ENCODE results near the gene ZNF57. TPM values are rescaled to one million over a fixed set of nuclear protein-coding genes. Genes with fewer than 3 reads are reported as not detected.

Gene ZNF57
- total and polyA plus RNA-seq, 2 experiments from 2014 or later: 6.4 to 10.8 TPM

GRCh38 chr19:2926341-2927031, 25.8 kb downstream of the ZNF57 start:
- H3K36me3 ChIP-seq (ENCODE audit: insufficient read depth): no peaks in the 10 kb centered on the region; the same call in 1 of the 2 replicates
- peaks cover 10% of the 10 kb centered on the region for H3K27me3 Mint-ChIP-seq (ENCODE audit: insufficient read depth, low read depth, poor library complexity)
- H3K4me1 Mint-ChIP-seq: peaks cover 5% of the 10 kb centered on the region; the same call in 1 of the 3 replicates
- peaks cover 26% of the 10 kb centered on the region for H3K36me3 Mint-ChIP-seq (ENCODE audit: low read depth)
- DNase-seq (ENCODE audit: low spot score): peak; percentile 55
- no peaks in the 10 kb centered on the region for H4K20me1 ChIP-seq (replicated peaks; ENCODE audit: insufficient read depth)
- H3K27me3 ChIP-seq (ENCODE audit: insufficient read depth): no peaks in the 10 kb centered on the region
- H3K27ac Mint-ChIP-seq: no peak overlapping the region
- no peaks in the 10 kb centered on the region for H3K9me2 ChIP-seq (ENCODE audit: insufficient read depth)
- H3K4me2 ChIP-seq: no peak overlapping the region
- H3F3A ChIP-seq (replicated peaks; ENCODE audit: low read depth): no peaks in the 10 kb centered on the region
- H3K79me2 ChIP-seq (replicated peaks; ENCODE audit: insufficient read depth): no peaks in the 10 kb centered on the region
- H2AFZ ChIP-seq: no peak overlapping the region
- ATAC-seq: no peak
- H3K4me3 ChIP-seq: no peak overlapping the region
- no peak overlapping the region for H3K27ac ChIP-seq (ENCODE audit: low read depth)
- TF ChIP-seq, protein P1, sequence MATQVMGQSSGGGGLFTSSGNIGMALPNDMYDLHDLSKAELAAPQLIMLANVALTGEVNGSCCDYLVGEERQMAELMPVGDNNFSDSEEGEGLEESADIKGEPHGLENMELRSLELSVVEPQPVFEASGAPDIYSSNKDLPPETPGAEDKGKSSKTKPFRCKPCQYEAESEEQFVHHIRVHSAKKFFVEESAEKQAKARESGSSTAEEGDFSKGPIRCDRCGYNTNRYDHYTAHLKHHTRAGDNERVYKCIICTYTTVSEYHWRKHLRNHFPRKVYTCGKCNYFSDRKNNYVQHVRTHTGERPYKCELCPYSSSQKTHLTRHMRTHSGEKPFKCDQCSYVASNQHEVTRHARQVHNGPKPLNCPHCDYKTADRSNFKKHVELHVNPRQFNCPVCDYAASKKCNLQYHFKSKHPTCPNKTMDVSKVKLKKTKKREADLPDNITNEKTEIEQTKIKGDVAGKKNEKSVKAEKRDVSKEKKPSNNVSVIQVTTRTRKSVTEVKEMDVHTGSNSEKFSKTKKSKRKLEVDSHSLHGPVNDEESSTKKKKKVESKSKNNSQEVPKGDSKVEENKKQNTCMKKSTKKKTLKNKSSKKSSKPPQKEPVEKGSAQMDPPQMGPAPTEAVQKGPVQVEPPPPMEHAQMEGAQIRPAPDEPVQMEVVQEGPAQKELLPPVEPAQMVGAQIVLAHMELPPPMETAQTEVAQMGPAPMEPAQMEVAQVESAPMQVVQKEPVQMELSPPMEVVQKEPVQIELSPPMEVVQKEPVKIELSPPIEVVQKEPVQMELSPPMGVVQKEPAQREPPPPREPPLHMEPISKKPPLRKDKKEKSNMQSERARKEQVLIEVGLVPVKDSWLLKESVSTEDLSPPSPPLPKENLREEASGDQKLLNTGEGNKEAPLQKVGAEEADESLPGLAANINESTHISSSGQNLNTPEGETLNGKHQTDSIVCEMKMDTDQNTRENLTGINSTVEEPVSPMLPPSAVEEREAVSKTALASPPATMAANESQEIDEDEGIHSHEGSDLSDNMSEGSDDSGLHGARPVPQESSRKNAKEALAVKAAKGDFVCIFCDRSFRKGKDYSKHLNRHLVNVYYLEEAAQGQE (IDR thresholded peaks at IDR 0.05; ENCODE audit: unreplicated experiment): no peak
- TF ChIP-seq, protein P2, sequence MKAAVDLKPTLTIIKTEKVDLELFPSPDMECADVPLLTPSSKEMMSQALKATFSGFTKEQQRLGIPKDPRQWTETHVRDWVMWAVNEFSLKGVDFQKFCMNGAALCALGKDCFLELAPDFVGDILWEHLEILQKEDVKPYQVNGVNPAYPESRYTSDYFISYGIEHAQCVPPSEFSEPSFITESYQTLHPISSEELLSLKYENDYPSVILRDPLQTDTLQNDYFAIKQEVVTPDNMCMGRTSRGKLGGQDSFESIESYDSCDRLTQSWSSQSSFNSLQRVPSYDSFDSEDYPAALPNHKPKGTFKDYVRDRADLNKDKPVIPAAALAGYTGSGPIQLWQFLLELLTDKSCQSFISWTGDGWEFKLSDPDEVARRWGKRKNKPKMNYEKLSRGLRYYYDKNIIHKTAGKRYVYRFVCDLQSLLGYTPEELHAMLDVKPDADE (IDR thresholded peaks at IDR 0.05): no peak
- TF ChIP-seq NANOG (IDR thresholded peaks at IDR 0.05; ENCODE audit: borderline replicate concordance): no peak
- TF ChIP-seq POLR2AphosphoS5 (IDR thresholded peaks at IDR 0.05; ENCODE audit: low read depth): no peak
- TF ChIP-seq ZNF114 (CRISPR knock-in tag; IDR thresholded peaks at IDR 0.05): no peak
- TF ChIP-seq EZH2phosphoT487 (IDR thresholded peaks at IDR 0.05; ENCODE audit: unreplicated experiment): no peak
- TF ChIP-seq, protein P3, sequence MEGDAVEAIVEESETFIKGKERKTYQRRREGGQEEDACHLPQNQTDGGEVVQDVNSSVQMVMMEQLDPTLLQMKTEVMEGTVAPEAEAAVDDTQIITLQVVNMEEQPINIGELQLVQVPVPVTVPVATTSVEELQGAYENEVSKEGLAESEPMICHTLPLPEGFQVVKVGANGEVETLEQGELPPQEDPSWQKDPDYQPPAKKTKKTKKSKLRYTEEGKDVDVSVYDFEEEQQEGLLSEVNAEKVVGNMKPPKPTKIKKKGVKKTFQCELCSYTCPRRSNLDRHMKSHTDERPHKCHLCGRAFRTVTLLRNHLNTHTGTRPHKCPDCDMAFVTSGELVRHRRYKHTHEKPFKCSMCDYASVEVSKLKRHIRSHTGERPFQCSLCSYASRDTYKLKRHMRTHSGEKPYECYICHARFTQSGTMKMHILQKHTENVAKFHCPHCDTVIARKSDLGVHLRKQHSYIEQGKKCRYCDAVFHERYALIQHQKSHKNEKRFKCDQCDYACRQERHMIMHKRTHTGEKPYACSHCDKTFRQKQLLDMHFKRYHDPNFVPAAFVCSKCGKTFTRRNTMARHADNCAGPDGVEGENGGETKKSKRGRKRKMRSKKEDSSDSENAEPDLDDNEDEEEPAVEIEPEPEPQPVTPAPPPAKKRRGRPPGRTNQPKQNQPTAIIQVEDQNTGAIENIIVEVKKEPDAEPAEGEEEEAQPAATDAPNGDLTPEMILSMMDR (conservative IDR thresholded peaks at IDR 0.05; ENCODE audit: low read depth in 2 of 2): no peak
- no peak for TF ChIP-seq STAT1 (IDR thresholded peaks at IDR 0.05; ENCODE audit: unreplicated experiment)
- no peak for TF ChIP-seq EZH2 (IDR thresholded peaks at IDR 0.05; ENCODE audit: low read depth, unreplicated experiment)
- TF ChIP-seq ZNF462 (CRISPR knock-in tag; IDR thresholded peaks at IDR 0.05): no peak
- no peak for TF ChIP-seq CREB1 (CRISPR knock-in tag; IDR thresholded peaks at IDR 0.05; ENCODE audit: low read depth)
- TF ChIP-seq ZNF331 (CRISPR knock-in tag; IDR thresholded peaks at IDR 0.05; ENCODE audit: low read depth): no peak
- TF ChIP-seq JUNB (IDR thresholded peaks at IDR 0.05; ENCODE audit: unreplicated experiment): no peak
- peaks cover 8% of the 10 kb centered on the region; the same call in 1 of the 2 replicates for H3K4me1 ChIP-seq (ENCODE audit: insufficient read depth)
- peaks cover 53% of the 10 kb centered on the region for H3K9me3 Mint-ChIP-seq
- H3K4me3 Mint-ChIP-seq: no peak overlapping the region
